BE2C (cell line): ENCODE data around the gene CNKSR2.

Experiments used
- DNase-seq: peaks from one replicate; pipeline ENCODE4 v3.0.0-alpha.2; 2020
- H3K27me3 ChIP-seq: fragments of 250-450 bp; sonication (Bioruptor Pico); 2 replicates; pipeline ENCODE4 v1.5.1; 2020; ENCODE audit warnings: mild to moderate bottlenecking
- H3K36me3 ChIP-seq: fragments of 250-450 bp; sonication (Bioruptor Pico); 2 replicates; pipeline ENCODE4 v1.5.1; 2020; ENCODE audit warnings: mild to moderate bottlenecking
- H3K4me1 ChIP-seq: fragments of 250-450 bp; sonication (Bioruptor Pico); 2 replicates; pipeline ENCODE4 v1.5.1; 2020
- H3K4me3 ChIP-seq: 2 replicates; pipeline ENCODE4 v1.5.1; 2011; ENCODE audit warnings: low read depth, low read length
- H3K9me3 ChIP-seq: fragments of 250-450 bp; sonication (Bioruptor Pico); 2 replicates; pipeline ENCODE4 v1.5.1; 2020
- CTCF ChIP-seq: IDR thresholded peaks from 2 replicates; pipeline ENCODE4 v1.5.1; 2012; ENCODE audit warnings: mild to moderate bottlenecking, low read depth, low read length

CNKSR2 gene

GRCh38 chrX:21659320-21659719, 285.1 kb downstream of the CNKSR2 start:
- no peaks in the 10 kb centered on the region for H3K9me3 ChIP-seq
- H3K36me3 ChIP-seq = no peaks in the 10 kb centered on the region
- no peaks in the 10 kb centered on the region for H3K4me1 ChIP-seq
- no peak for DNase-seq
- no peaks in the 10 kb centered on the region for H3K27me3 ChIP-seq
- no peak for TF ChIP-seq CTCF
- no peak overlapping the region for H3K4me3 ChIP-seq

DNA sequence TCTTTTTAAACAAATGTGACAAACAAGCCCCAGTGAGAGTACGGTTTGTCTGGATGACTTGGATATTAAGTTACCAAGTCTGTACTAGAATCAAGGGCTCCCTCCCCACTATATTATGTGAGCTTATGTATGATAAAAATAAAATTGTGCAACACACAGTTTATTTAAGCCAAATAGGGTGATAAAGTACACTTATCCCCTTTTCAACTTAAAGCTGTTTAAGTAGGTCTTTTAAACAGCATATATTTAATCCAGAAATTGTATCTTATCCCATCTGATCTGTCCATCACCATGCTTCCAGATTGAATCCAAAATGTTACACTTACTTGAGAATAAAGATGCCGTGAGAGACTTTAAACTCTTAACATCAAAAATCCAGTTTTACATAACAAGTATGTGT, 285.9 kb downstream of the CNKSR2 start:
- TF ChIP-seq CTCF = no peak
- no peak overlapping the region for H3K4me3 ChIP-seq
- no peaks in the 10 kb centered on the region for H3K9me3 ChIP-seq
- DNase-seq = no peak
- no peaks in the 10 kb centered on the region for H3K36me3 ChIP-seq
- H3K4me1 ChIP-seq = no peaks in the 10 kb centered on the region
- no peaks in the 10 kb centered on the region for H3K27me3 ChIP-seq

DNA sequence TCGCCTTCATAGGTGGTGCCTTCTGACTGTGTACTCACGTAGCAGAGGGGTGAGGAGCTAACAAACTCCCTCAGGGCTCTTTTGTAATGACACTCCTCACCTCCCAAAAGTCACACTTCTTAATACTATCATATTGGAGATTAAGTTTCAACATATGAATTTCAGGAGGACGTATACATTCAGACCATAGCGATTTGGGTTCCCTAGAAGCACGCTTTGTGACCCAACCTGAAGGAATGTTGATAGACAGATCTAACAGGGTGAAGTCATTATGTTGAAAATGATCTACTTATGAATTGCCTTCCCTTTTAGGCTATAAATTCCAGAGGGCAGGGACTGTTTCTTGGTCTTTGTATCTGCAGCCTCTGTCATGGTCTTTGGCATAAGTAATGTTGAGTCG, 287.1 kb downstream of the CNKSR2 start:
- DNase-seq = no peak
- no peaks in the 10 kb centered on the region for H3K9me3 ChIP-seq
- H3K27me3 ChIP-seq = no peaks in the 10 kb centered on the region
- H3K4me1 ChIP-seq = no peaks in the 10 kb centered on the region
- H3K4me3 ChIP-seq = no peak overlapping the region
- no peak for TF ChIP-seq CTCF
- no peaks in the 10 kb centered on the region for H3K36me3 ChIP-seq

GRCh38 chrX:21662761-21663160, 288.5 kb downstream of the CNKSR2 start:
- DNase-seq = no peak
- Histone ChIP-seq H3K9me3 (no peaks in the 10 kb centered on the region), H3K27me3 (no peaks in the 10 kb centered on the region), H3K4me3 (no peak overlapping the region), H3K36me3 (no peaks in the 10 kb centered on the region), H3K4me1 (no peaks in the 10 kb centered on the region)
- TF ChIP-seq CTCF = no peak

DNA sequence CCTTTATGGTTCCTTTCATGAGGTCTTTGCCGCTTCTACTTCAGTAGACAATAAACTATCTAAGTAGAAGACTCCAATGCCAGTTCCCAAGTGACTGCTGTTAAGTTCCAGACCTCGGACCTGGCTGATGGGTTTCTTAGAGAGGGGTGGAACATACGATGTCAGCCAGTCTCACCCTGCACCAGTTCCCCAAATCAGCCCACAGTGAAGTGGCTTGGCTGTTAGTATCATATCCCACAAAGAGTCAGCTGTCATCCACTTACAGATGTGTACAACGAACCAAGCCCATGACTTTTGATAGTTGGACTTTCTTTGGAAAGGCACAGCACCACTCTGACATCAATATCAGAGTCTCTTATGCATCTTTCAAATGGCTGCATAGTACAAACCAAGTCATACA, 292.0 kb downstream of the CNKSR2 start:
- H3K9me3 ChIP-seq = no peaks in the 10 kb centered on the region
- no peaks in the 10 kb centered on the region for H3K36me3 ChIP-seq
- no peaks in the 10 kb centered on the region for H3K4me1 ChIP-seq
- TF ChIP-seq CTCF = no peak
- DNase-seq = no peak
- no peaks in the 10 kb centered on the region for H3K27me3 ChIP-seq
- H3K4me3 ChIP-seq = no peak overlapping the region

DNA sequence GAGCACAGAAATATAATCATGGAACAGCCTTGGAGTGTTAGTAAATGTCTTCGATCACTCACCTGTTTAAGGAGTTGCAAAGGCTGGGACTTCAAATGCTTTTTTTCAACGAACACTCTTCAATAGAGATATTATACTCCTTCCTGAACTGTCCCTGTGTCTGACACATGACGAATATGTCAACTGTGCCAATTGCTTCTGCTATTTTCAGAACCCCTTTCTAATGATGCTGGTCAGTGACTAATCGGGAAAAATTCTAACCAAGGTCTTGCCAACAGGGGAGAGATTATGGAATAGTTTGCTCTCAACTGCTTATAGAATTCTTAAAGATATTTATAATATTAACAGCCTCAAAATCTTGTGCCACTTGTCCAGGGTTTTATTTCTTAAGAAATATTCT, 292.5 kb downstream of the CNKSR2 start:
- no peak for DNase-seq
- Histone ChIP-seq H3K4me3 (no peak overlapping the region), H3K4me1 (no peaks in the 10 kb centered on the region), H3K36me3 (no peaks in the 10 kb centered on the region), H3K27me3 (no peaks in the 10 kb centered on the region), H3K9me3 (no peaks in the 10 kb centered on the region)
- TF ChIP-seq CTCF = no peak
